GM12892 (cell line): Measurements from ENCODE around the gene SCGB1A1.

Source experiments
- POLR2A ChIP-seq: IDR thresholded peaks from 2 replicates; pipeline ENCODE4 v1.6.1; 2011; ENCODE audit warnings: low read depth, low read length, control low read depth
- POLR2AphosphoS5 ChIP-seq: IDR thresholded peaks from 2 replicates; pipeline ENCODE4 v1.6.1; 2011; ENCODE audit warnings: low read depth, low read length, control low read depth
- TAF1 ChIP-seq: IDR thresholded peaks from 2 replicates; pipeline ENCODE4 v1.6.1; 2011; ENCODE audit warnings: low read depth, mild to moderate bottlenecking, control low read depth, low read length, borderline replicate concordance

DNA sequence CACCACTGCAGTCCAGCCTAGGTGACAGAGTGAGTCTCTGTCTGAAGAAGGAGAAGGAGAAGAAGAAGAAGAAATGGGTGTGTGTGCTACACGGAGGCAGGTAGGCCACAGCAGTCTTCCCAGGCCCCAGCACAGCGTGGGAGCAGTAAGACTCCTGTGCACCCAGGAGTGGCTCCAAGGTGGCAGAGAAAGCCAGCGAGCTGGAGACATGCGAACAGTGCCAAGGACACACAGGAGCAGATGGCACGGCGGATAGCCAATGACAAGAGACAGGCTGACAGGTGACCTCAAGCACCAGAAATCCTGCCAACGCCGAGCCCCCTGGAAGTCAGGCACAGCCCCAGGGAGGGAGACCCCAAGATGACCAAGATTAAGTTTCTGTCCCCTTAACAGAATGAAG lies 9.0 kb upstream of the SCGB1A1 start:
- TF ChIP-seq POLR2A (no peak), POLR2AphosphoS5 (no peak), TAF1 (no peak)
